HCT116 (cell line): ENCODE data around the gene SIPA1L3. TPM values are rescaled to one million over a fixed set of nuclear protein-coding genes. Genes with fewer than 3 reads are reported as not detected.

Source experiments
- ATAC-seq: fragments of 200-7000 bp; cut with Tn5 transposase; 2 replicates; pipeline ENCODE4 v1.9.1; 2020; ENCODE audit warnings: mild to moderate bottlenecking, moderate library complexity
- BruUV-seq: library from RNA; stranded (reverse); fragments of 400-500 nt; replicated peaks from 2 replicates; lab custom pipeline; 2021; lab: Mats Ljungman, UMichigan
- CTCF ChIA-PET: fragments of 300-600 bp; sonication (Branson Sonifier 250); formaldehyde crosslinking; loops from one replicate; lab custom pipeline; 2021; ENCODE audit warnings: antibody characterized with exemption; lab: Charles Lee
- POLR2A ChIA-PET: fragments of 300-600, 350-600 bp; sonication (Branson Sonifier 250); formaldehyde crosslinking; loops from one replicate; lab custom pipeline; 2021; ENCODE audit warnings: antibody characterized with exemption; lab: Charles Lee
- RAD21 ChIA-PET, 2 experiments: fragments of 300-600 bp; sonication (Branson Sonifier 250); formaldehyde crosslinking; loops; one replicate each; lab custom pipeline; 2023; ENCODE audit warnings: low total read pairs in 2 of 2; ENCODE audit not compliant: uncharacterized antibody in 2 of 2, unreplicated experiment in 2 of 2, low non-redundant PET in 1 of 2; lab: Charles Lee
- DNase-seq: peaks from one replicate; pipeline ENCODE4 v3.0.0-alpha.2; 2010; ENCODE audit warnings: low read depth, low spot score
- H2AFZ ChIP-seq: fragments of 200-600 bp; shearing (Covaris generic), sonication (generic); 2 replicates; pipeline ENCODE4 v1.6.1; 2017; ENCODE audit warnings: low read depth, mixed run types, mixed read lengths, antibody characterized with exemption, low read length; ENCODE audit not compliant: poor library complexity, severe bottlenecking
- H3K27ac ChIP-seq: 2 replicates; pipeline ENCODE4 v1.5.1; 2012; ENCODE audit warnings: low read depth, low read length
- H3K27me3 ChIP-seq: fragments of 200-600 bp; sonication (generic); 2 replicates; pipeline ENCODE4 v1.6.1; 2016; ENCODE audit warnings: mixed run types, low read length, mixed read lengths; ENCODE audit not compliant: insufficient read depth
- H3K36me3 ChIP-seq, 2 experiments: fragments of 200-500 bp in 1 of 2; fragments of 200-600 bp in 1 of 2; sonication (Bioruptor generic) in 1 of 2; sonication (generic) in 1 of 2; 2 replicates each; pipeline versions ENCODE4 v1.5.1 to v1.6.1; 2014 to 2016; ENCODE audit warnings: low read length in 2 of 2, inconsistent platforms in 1 of 2, mixed read lengths in 1 of 2, mixed run types in 1 of 2; ENCODE audit not compliant: insufficient read depth in 2 of 2, control insufficient read depth in 1 of 2
- H3K4me1 ChIP-seq, 2 experiments: fragments of 200-600 bp in 1 of 2; sonication (generic) in 1 of 2; 2 replicates each; pipeline versions ENCODE4 v1.5.1 to v1.6.1; 2012 to 2017; ENCODE audit warnings: low read length in 2 of 2, inconsistent platforms in 1 of 2, mild to moderate bottlenecking in 1 of 2, mixed read lengths in 1 of 2, mixed run types in 1 of 2, moderate library complexity in 1 of 2; ENCODE audit not compliant: insufficient read depth in 2 of 2, control insufficient read depth in 1 of 2
- H3K4me2 ChIP-seq: fragments of 200-600 bp; sonication (generic); 2 replicates; pipeline ENCODE4 v1.6.1; 2017; ENCODE audit warnings: mixed run types, low read length, mixed read lengths
- H3K4me3 ChIP-seq, 2 experiments: fragments of 200-600 bp in 1 of 2; sonication (generic) in 1 of 2; replicated peaks in 1 of 2; 2 replicates each; pipeline ENCODE4 v1.5.1; 2011 to 2016; ENCODE audit warnings: low read length in 2 of 2, control low read depth in 1 of 2, low read depth in 1 of 2, mild to moderate bottlenecking in 1 of 2, mixed read lengths in 1 of 2, mixed run types in 1 of 2
- H3K79me2 ChIP-seq: fragments of 200-600 bp; sonication (generic); 2 replicates; pipeline ENCODE4 v1.6.1; 2017; ENCODE audit warnings: mild to moderate bottlenecking, mixed run types, low read length, moderate library complexity, mixed read lengths; ENCODE audit not compliant: insufficient read depth
- H3K9ac ChIP-seq: fragments of 200-600 bp; sonication (generic); 2 replicates; pipeline ENCODE4 v1.6.1; 2016; ENCODE audit warnings: low read length, mixed read lengths
- H3K9me2 ChIP-seq: fragments of 200-600 bp; sonication (generic), shearing (Covaris generic); 2 replicates; pipeline ENCODE4 v1.6.1; 2017; ENCODE audit warnings: mixed run types, mild to moderate bottlenecking, moderate library complexity; ENCODE audit not compliant: insufficient read depth
- H3K9me3 ChIP-seq, 2 experiments: fragments of 200-500 bp in 1 of 2; fragments of 200-600 bp in 1 of 2; sonication (Bioruptor generic) in 1 of 2; sonication (generic) in 1 of 2; 2 replicates each; pipeline ENCODE4 v1.6.1; 2014 to 2017; ENCODE audit warnings: low read length in 2 of 2, mixed read lengths in 2 of 2, inconsistent platforms in 1 of 2, low read depth in 1 of 2, mild to moderate bottlenecking in 1 of 2, mixed run types in 1 of 2, moderate library complexity in 1 of 2; ENCODE audit not compliant: control insufficient read depth in 1 of 2, insufficient read depth in 1 of 2
- H4K20me1 ChIP-seq: fragments of 200-600 bp; sonication (generic), shearing (Covaris generic); 2 replicates; pipeline ENCODE4 v1.6.1; 2017; ENCODE audit warnings: mixed run types, mild to moderate bottlenecking, moderate library complexity; ENCODE audit not compliant: insufficient read depth
- CEBPB ChIP-seq: IDR thresholded peaks from 2 replicates; pipeline ENCODE4 v1.6.1; 2012; ENCODE audit warnings: low read depth
- RAD21 ChIP-seq: IDR thresholded peaks from 2 replicates; pipeline ENCODE4 v1.6.1; 2012; ENCODE audit warnings: low read depth, mild to moderate bottlenecking
- intact Hi-C: fragments of 100-400 bp; cut with micrococcal nuclease; formaldehyde crosslinking; loops from 2 replicates; pipeline ENCODE4 v1.10.0; 2022
- total RNA-seq: library from RNA; stranded (reverse); gene quantifications from one replicate; pipeline ENCODE4 v1.2.1, GENCODE V29; 2021; ENCODE audit not compliant: unreplicated experiment
- TF ChIP-seq, protein P1 (sequence below): IDR thresholded peaks from 2 replicates; pipeline ENCODE4 v1.6.1; 2012
- TF ChIP-seq, protein P2 (sequence below), 3 experiments: fragments of 200-600 bp in 1 of 3; sonication (generic) in 1 of 3; IDR thresholded peaks in 2 of 3; conservative IDR thresholded peaks in 1 of 3; 2 replicates each; pipeline ENCODE4 v1.5.1; 2012 to 2017; ENCODE audit warnings: low read depth in 2 of 3, low read length in 2 of 3, antibody characterized with exemption in 1 of 3, borderline replicate concordance in 1 of 3, control low read depth in 1 of 3, mild to moderate bottlenecking in 1 of 3, mixed read lengths in 1 of 3, mixed run types in 1 of 3, moderate library complexity in 1 of 3; ENCODE audit not compliant: insufficient read depth in 1 of 3
- TF ChIP-seq, protein P3 (sequence below): IDR thresholded peaks from 2 replicates; pipeline ENCODE4 v1.6.1; 2012; ENCODE audit warnings: low read depth

SIPA1L3 gene
- total RNA-seq, 1 experiment from 2014 or later, result 41.8 TPM

DNA sequence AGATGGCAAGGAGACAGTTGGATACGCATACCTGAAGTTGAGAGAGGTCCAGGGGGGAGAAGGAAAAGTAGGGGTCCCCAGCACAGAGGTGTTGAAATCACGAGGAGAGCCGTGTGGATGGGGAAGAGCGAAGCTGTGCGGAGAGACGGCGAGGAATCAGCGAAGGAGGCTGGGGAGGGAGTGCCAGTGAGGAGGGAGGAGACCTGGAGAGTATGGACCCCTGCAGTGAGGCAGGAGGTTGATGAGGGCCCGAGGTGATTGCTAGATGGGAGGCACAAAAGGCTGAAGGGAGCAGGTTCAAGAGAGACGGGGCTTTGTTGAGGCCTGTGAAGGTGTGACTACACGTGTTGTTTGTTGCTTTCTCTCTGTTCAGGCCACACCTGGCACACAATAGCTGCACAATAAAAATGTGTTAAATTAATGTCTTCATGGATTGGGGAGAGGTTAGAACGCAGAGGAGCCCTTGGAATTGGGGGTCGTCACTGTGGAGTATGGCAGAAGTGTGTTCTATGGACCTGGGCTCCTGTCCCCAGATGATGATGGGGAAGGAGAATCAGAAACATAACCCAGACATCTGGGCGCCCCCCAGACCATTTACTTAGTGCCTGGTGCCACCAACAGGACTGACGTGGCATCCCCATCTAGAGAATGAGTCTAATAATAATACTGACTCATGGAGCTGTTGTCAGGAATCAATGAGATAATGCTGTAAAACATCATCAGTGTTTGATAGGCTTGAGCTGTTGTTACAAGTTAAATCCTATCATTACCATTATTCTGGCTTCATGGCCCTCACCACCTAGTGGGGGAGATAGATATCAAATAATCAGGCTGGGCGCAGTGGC lies 137.5 kb downstream of the SIPA1L3 start:
- Histone ChIP-seq H3K9me3 (peaks cover 0 to 6% of the 10 kb centered on the region in 2 experiments; a peak in 1 of 4 replicates), H3K27me3 (no peaks in the 10 kb centered on the region), H3K36me3 (no peaks in the 10 kb centered on the region), H3K9ac (no peak overlapping the region), H3K27ac (no peak overlapping the region), H3K4me2 (no peak overlapping the region), H3K9me2 (no peaks in the 10 kb centered on the region), H3K4me3 (no peak overlapping the region), H3K4me1 (peaks cover 0 to 9% of the 10 kb centered on the region in 2 experiments; a peak in 1 of 4 replicates), H4K20me1 (no peaks in the 10 kb centered on the region), H2AFZ (no peak overlapping the region), H3K79me2 (peaks cover 10% of the 10 kb centered on the region; the same call in 1 of the 2 replicates)
- CTCF ChIA-PET, result interaction anchor here (1.3 to 1.8 kb wide), 2 partner anchors 112 to 142 kb away, joined by 4 to 11 read pairs; no protein-coding TSS in a partner anchor
- POLR2A ChIA-PET, result no interaction called here
- RAD21 ChIA-PET, result interaction anchor here in 1 of 2 experiments (1.2 kb wide), 1 partner anchor 139 kb away, joined by 3 read pairs; no protein-coding TSS in a partner anchor
- ATAC-seq (0 out of 2 replicates have a peak, but pooled peaks have one; percentile 44), DNase-seq (no peak)
- intact Hi-C loops, result loop anchor here (1.0 kb wide), 1 partner anchor 142 kb away; no protein-coding TSS in a partner anchor
- TF ChIP-seq RAD21 (peak; percentile 52), CEBPB (no peak)
- TF ChIP-seq, protein P1, sequence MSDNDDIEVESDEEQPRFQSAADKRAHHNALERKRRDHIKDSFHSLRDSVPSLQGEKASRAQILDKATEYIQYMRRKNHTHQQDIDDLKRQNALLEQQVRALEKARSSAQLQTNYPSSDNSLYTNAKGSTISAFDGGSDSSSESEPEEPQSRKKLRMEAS, result no peak
- TF ChIP-seq, protein P2, sequence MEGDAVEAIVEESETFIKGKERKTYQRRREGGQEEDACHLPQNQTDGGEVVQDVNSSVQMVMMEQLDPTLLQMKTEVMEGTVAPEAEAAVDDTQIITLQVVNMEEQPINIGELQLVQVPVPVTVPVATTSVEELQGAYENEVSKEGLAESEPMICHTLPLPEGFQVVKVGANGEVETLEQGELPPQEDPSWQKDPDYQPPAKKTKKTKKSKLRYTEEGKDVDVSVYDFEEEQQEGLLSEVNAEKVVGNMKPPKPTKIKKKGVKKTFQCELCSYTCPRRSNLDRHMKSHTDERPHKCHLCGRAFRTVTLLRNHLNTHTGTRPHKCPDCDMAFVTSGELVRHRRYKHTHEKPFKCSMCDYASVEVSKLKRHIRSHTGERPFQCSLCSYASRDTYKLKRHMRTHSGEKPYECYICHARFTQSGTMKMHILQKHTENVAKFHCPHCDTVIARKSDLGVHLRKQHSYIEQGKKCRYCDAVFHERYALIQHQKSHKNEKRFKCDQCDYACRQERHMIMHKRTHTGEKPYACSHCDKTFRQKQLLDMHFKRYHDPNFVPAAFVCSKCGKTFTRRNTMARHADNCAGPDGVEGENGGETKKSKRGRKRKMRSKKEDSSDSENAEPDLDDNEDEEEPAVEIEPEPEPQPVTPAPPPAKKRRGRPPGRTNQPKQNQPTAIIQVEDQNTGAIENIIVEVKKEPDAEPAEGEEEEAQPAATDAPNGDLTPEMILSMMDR (IDR thresholded peaks at IDR 0.05 in 2 of 3, conservative IDR thresholded peaks at IDR 0.05 in 1 of 3; ENCODE audit: borderline replicate concordance in 1 of 3, insufficient read depth in 1 of 3, low read depth in 2 of 3, low read length in 2 of 3), result peak in 2 of 3 experiments; percentile 22 to 25; a peak in 1 of 6 replicates
- TF ChIP-seq, protein P3, sequence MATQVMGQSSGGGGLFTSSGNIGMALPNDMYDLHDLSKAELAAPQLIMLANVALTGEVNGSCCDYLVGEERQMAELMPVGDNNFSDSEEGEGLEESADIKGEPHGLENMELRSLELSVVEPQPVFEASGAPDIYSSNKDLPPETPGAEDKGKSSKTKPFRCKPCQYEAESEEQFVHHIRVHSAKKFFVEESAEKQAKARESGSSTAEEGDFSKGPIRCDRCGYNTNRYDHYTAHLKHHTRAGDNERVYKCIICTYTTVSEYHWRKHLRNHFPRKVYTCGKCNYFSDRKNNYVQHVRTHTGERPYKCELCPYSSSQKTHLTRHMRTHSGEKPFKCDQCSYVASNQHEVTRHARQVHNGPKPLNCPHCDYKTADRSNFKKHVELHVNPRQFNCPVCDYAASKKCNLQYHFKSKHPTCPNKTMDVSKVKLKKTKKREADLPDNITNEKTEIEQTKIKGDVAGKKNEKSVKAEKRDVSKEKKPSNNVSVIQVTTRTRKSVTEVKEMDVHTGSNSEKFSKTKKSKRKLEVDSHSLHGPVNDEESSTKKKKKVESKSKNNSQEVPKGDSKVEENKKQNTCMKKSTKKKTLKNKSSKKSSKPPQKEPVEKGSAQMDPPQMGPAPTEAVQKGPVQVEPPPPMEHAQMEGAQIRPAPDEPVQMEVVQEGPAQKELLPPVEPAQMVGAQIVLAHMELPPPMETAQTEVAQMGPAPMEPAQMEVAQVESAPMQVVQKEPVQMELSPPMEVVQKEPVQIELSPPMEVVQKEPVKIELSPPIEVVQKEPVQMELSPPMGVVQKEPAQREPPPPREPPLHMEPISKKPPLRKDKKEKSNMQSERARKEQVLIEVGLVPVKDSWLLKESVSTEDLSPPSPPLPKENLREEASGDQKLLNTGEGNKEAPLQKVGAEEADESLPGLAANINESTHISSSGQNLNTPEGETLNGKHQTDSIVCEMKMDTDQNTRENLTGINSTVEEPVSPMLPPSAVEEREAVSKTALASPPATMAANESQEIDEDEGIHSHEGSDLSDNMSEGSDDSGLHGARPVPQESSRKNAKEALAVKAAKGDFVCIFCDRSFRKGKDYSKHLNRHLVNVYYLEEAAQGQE, result no peak
- BruUV-seq, result no TSS peak
